Measurements from ENCODE around the gene DUSP28. TPM values are rescaled to one million over a fixed set of nuclear protein-coding genes. Genes with fewer than 3 reads are reported as not detected.

DUSP28 gene
- total RNA-seq, 1 donor from 2014 or later: 8.9 TPM

GRCh38 chr2:240573516-240574385, 13.6 kb downstream of the DUSP28 start:
- no peaks in the 10 kb centered on the region for H3K9me3 Mint-ChIP-seq
- Histone ChIP-seq H3F3A (ENCODE audit: low read depth) (no peaks in the 10 kb centered on the region), H3K79me2 (ENCODE audit: low read depth) (no peaks in the 10 kb centered on the region), H3K4me3 (no peak overlapping the region), H3K27me3 (peaks cover 18% of the 10 kb centered on the region), H3K4me1 (no peaks in the 10 kb centered on the region), H3K36me3 (no peaks in the 10 kb centered on the region), H4K20me1 (ENCODE audit: low read depth) (peaks cover 25% of the 10 kb centered on the region), H3K4me2 (no peak overlapping the region), H3K27ac (no peak overlapping the region), H3K9me3 (ENCODE audit: low read depth) (no peaks in the 10 kb centered on the region), H3K9ac (no peak overlapping the region), H2AFZ (replicated peaks) (no peak overlapping the region)
- no peaks in the 10 kb centered on the region for H3K36me3 Mint-ChIP-seq
- TF ChIP-seq EZH2phosphoT487 (IDR thresholded peaks at IDR 0.05) (no peak), CTCF (IDR thresholded peaks at IDR 0.05) (no peak), EZH2 (IDR thresholded peaks at IDR 0.05) (no peak)
- no peak overlapping the region for H3K27ac Mint-ChIP-seq
- H3K4me3 Mint-ChIP-seq: no peak overlapping the region
- H3K4me1 Mint-ChIP-seq: no peaks in the 10 kb centered on the region
- H3K27me3 Mint-ChIP-seq (ENCODE audit: insufficient read depth, low read depth): peaks cover 2% of the 10 kb centered on the region
- DNase-seq (ENCODE audit: low spot score): no peak

GRCh38 chr2:240574386-240575100, 14.4 kb downstream of the DUSP28 start:
- Histone ChIP-seq H3F3A (ENCODE audit: low read depth) (no peaks in the 10 kb centered on the region), H2AFZ (replicated peaks) (no peak overlapping the region), H4K20me1 (ENCODE audit: low read depth) (peaks cover 21% of the 10 kb centered on the region), H3K79me2 (ENCODE audit: low read depth) (no peaks in the 10 kb centered on the region), H3K4me3 (no peak overlapping the region), H3K27ac (no peak overlapping the region), H3K9me3 (ENCODE audit: low read depth) (no peaks in the 10 kb centered on the region), H3K9ac (no peak overlapping the region), H3K36me3 (no peaks in the 10 kb centered on the region), H3K4me2 (no peak overlapping the region), H3K27me3 (peaks cover 10% of the 10 kb centered on the region), H3K4me1 (no peaks in the 10 kb centered on the region)
- H3K27ac Mint-ChIP-seq: no peak overlapping the region
- H3K4me1 Mint-ChIP-seq: no peaks in the 10 kb centered on the region
- DNase-seq (ENCODE audit: low spot score): no peak
- no peak overlapping the region for H3K4me3 Mint-ChIP-seq
- TF ChIP-seq EZH2phosphoT487 (IDR thresholded peaks at IDR 0.05) (no peak), CTCF (IDR thresholded peaks at IDR 0.05) (no peak), EZH2 (IDR thresholded peaks at IDR 0.05) (no peak)
- H3K27me3 Mint-ChIP-seq (ENCODE audit: insufficient read depth, low read depth): peaks cover 2% of the 10 kb centered on the region
- no peaks in the 10 kb centered on the region for H3K9me3 Mint-ChIP-seq
- no peaks in the 10 kb centered on the region for H3K36me3 Mint-ChIP-seq

GRCh38 chr2:240575101-240575965, 15.2 kb downstream of the DUSP28 start:
- Histone ChIP-seq H3K79me2 (ENCODE audit: low read depth) (no peaks in the 10 kb centered on the region), H3K27me3 (peaks cover 2% of the 10 kb centered on the region), H3K36me3 (no peaks in the 10 kb centered on the region), H3K9me3 (ENCODE audit: low read depth) (no peaks in the 10 kb centered on the region), H3K27ac (no peak overlapping the region), H3F3A (ENCODE audit: low read depth) (no peaks in the 10 kb centered on the region), H3K9ac (no peak overlapping the region), H3K4me1 (no peaks in the 10 kb centered on the region), H3K4me3 (no peak overlapping the region), H2AFZ (replicated peaks) (no peak overlapping the region), H3K4me2 (no peak overlapping the region), H4K20me1 (ENCODE audit: low read depth) (peaks cover 26% of the 10 kb centered on the region)
- Mint-ChIP-seq H3K4me1 (peaks cover 3% of the 10 kb centered on the region), H3K27me3 (ENCODE audit: insufficient read depth, low read depth) (peaks cover 2% of the 10 kb centered on the region), H3K9me3 (no peaks in the 10 kb centered on the region), H3K27ac (no peak overlapping the region), H3K4me3 (no peak overlapping the region), H3K36me3 (no peaks in the 10 kb centered on the region)
- TF ChIP-seq EZH2phosphoT487 (IDR thresholded peaks at IDR 0.05): no peak
- no peak for TF ChIP-seq EZH2 (IDR thresholded peaks at IDR 0.05)
- no peak for TF ChIP-seq CTCF (IDR thresholded peaks at IDR 0.05)
- DNase-seq (ENCODE audit: low spot score): no peak
